IMR-90 (cell line): ENCODE measurements around the gene PTPN3. TPM values are rescaled to one million over a fixed set of nuclear protein-coding genes. Genes with fewer than 3 reads are reported as not detected.

Experiments used
- ATAC-seq: fragments of 200-7000 bp; cut with Tn5 transposase; 2 replicates; pipeline ENCODE4 v1.9.1; 2020; ENCODE audit warnings: low read depth, mild to moderate bottlenecking, moderate library complexity
- BruUV-seq: library from RNA; stranded (reverse); fragments of 400-500 nt; replicated peaks from 2 replicates; lab custom pipeline; 2021; lab: Mats Ljungman, UMichigan
- CTCF ChIA-PET: fragments of 300-600 bp; formaldehyde crosslinking; extraction: SDS; loops from one replicate; lab custom pipeline; 2021; ENCODE audit warnings: antibody characterized with exemption; lab: Yijun Ruan, JAX
- POLR2A ChIA-PET: fragments of 300-600 bp; sonication (Branson Sonifier 250); formaldehyde crosslinking; loops from one replicate; lab custom pipeline; 2022; ENCODE audit warnings: antibody characterized with exemption; ENCODE audit not compliant: unreplicated experiment; lab: Charles Lee
- DNase-seq: peaks from one replicate; pipeline ENCODE4 v3.0.0; 2013
- H2AFZ ChIP-seq: replicated peaks from 2 replicates; pipeline ENCODE3; 2013; ENCODE audit warnings: low read length, mild to moderate bottlenecking; ENCODE audit not compliant: poor library complexity
- H2AK5ac ChIP-seq: 2 replicates; pipeline ENCODE4 v1.6.1; 2013; ENCODE audit warnings: low read depth, low read length, inconsistent platforms
- H2AK9ac ChIP-seq: replicated peaks from 2 replicates; pipeline ENCODE3; 2013; ENCODE audit warnings: mild to moderate bottlenecking, low read depth, low read length, moderate library complexity; ENCODE audit not compliant: poor library complexity
- H2BK120ac ChIP-seq: 2 replicates; pipeline ENCODE4 v1.6.1; 2013; ENCODE audit warnings: low read depth, low read length, inconsistent platforms
- H2BK15ac ChIP-seq: 3 replicates; pipeline ENCODE4 v1.6.1; 2013; ENCODE audit warnings: low read depth, low read length, inconsistent platforms
- H2BK20ac ChIP-seq: 2 replicates; pipeline ENCODE4 v1.6.1; 2013; ENCODE audit warnings: low read depth, mild to moderate bottlenecking, inconsistent platforms, low read length, moderate library complexity
- H2BK5ac ChIP-seq: 2 replicates; pipeline ENCODE4 v1.6.1; 2013; ENCODE audit warnings: mild to moderate bottlenecking, low read depth, low read length, inconsistent platforms; ENCODE audit not compliant: poor library complexity, severe bottlenecking
- H3K14ac ChIP-seq: replicated peaks from 2 replicates; pipeline ENCODE4 v1.6.1; 2013; ENCODE audit warnings: low read depth, low read length, inconsistent platforms
- H3K18ac ChIP-seq: 2 replicates; pipeline ENCODE4 v1.6.1; 2013; ENCODE audit warnings: low read depth, low read length, control low read depth
- H3K23ac ChIP-seq: 2 replicates; pipeline ENCODE4 v1.6.1; 2013; ENCODE audit warnings: low read depth, low read length, inconsistent platforms
- H3K27ac ChIP-seq: 2 replicates; pipeline ENCODE4 v1.5.1; 2013; ENCODE audit warnings: mild to moderate bottlenecking, control low read depth, low read length; ENCODE audit not compliant: insufficient read depth
- H3K27me3 ChIP-seq: 2 replicates; pipeline ENCODE4 v1.6.1; 2013; ENCODE audit warnings: low read length; ENCODE audit not compliant: control insufficient read depth, insufficient read depth
- H3K36me3 ChIP-seq: 2 replicates; pipeline ENCODE4 v1.6.1; 2013; ENCODE audit warnings: low read length, mixed read lengths; ENCODE audit not compliant: control insufficient read depth, insufficient read depth
- H3K4ac ChIP-seq: 2 replicates; pipeline ENCODE4 v1.6.1; 2013; ENCODE audit warnings: low read depth, low read length, inconsistent platforms
- H3K4me1 ChIP-seq: 2 replicates; pipeline ENCODE4 v1.6.1; 2013; ENCODE audit warnings: low read length, mixed read lengths; ENCODE audit not compliant: control insufficient read depth, insufficient read depth
- H3K4me2 ChIP-seq: 2 replicates; pipeline ENCODE4 v1.6.1; 2013; ENCODE audit warnings: low read depth, mild to moderate bottlenecking, control low read depth, low read length, moderate library complexity
- H3K4me3 ChIP-seq: 2 replicates; pipeline ENCODE4 v1.5.1; 2013; ENCODE audit warnings: low read depth, mild to moderate bottlenecking, control low read depth, low read length, moderate library complexity; ENCODE audit not compliant: insufficient read depth
- H3K56ac ChIP-seq: 2 replicates; pipeline ENCODE4 v1.6.1; 2013; ENCODE audit warnings: low read length, inconsistent platforms; ENCODE audit not compliant: insufficient read depth; ENCODE audit errors: extremely low read depth
- H3K79me1 ChIP-seq, 2 experiments: 2 replicates each; pipeline ENCODE4 v1.6.1; 2013; ENCODE audit warnings: low read length in 2 of 2, inconsistent platforms in 1 of 2, low read depth in 1 of 2
- H3K9ac ChIP-seq: 2 replicates; pipeline ENCODE4 v1.6.1; 2013; ENCODE audit warnings: low read depth, low read length, control low read depth
- H3K9me1 ChIP-seq: 2 replicates; pipeline ENCODE4 v1.6.1; 2013; ENCODE audit warnings: low read length, inconsistent platforms; ENCODE audit not compliant: insufficient read depth
- H3K9me3 ChIP-seq: 2 replicates; pipeline ENCODE4 v1.6.1; 2013; ENCODE audit warnings: low read length; ENCODE audit not compliant: control insufficient read depth, insufficient read depth
- H4K20me1 ChIP-seq: 2 replicates; pipeline ENCODE4 v1.6.1; 2013; ENCODE audit warnings: low read length, inconsistent platforms; ENCODE audit not compliant: insufficient read depth
- H4K5ac ChIP-seq: 2 replicates; pipeline ENCODE4 v1.6.1; 2013; ENCODE audit warnings: mild to moderate bottlenecking, low read depth, low read length, control low read depth
- H4K8ac ChIP-seq, 2 experiments: 2 replicates each; pipeline ENCODE4 v1.6.1; 2013; ENCODE audit warnings: low read depth in 2 of 2, low read length in 2 of 2, control low read depth in 1 of 2, inconsistent platforms in 1 of 2
- H4K91ac ChIP-seq: 2 replicates; pipeline ENCODE4 v1.6.1; 2013; ENCODE audit warnings: low read depth, low read length, inconsistent platforms; ENCODE audit not compliant: insufficient read depth
- CHD1 ChIP-seq: IDR thresholded peaks from 2 replicates; pipeline ENCODE4 v1.6.1; 2012; ENCODE audit warnings: low read depth, low read length, improper control_type of control experiment
- MAZ ChIP-seq: IDR thresholded peaks from 2 replicates; pipeline ENCODE4 v1.6.1; 2012; ENCODE audit warnings: low read depth, mild to moderate bottlenecking, low read length, improper control_type of control experiment, moderate library complexity, borderline replicate concordance
- MXI1 ChIP-seq: IDR thresholded peaks from 2 replicates; pipeline ENCODE4 v1.6.1; 2012; ENCODE audit warnings: low read depth, mild to moderate bottlenecking, low read length, moderate library complexity, borderline replicate concordance
- USF2 ChIP-seq: fragments of 150-350 bp; IDR thresholded peaks from 2 replicates; pipeline ENCODE4 v1.6.1; 2017; ENCODE audit warnings: mild to moderate bottlenecking, antibody characterized with exemption, low read length, low read depth
- WGBS, 2 experiments: methylation state at CpG; one replicate each; pipeline versions ENCODE4 v1.1.5 to v1.1.7; 2013; ENCODE audit warnings: missing lambda C conversion rate in 2 of 2; ENCODE audit not compliant: insufficient read length in 1 of 2; ENCODE audit errors: extremely low coverage in 2 of 2; 5-methylcytosine and 5-hydroxymethylcytosine counted together
- dilution Hi-C: fragments of 300-500 bp; cut with HindIII; formaldehyde crosslinking; loops from one replicate; pipeline ENCODE4 v1.14.3; 2018; ENCODE audit warnings: low sequenced_read_pairs; ENCODE audit not compliant: unreplicated experiment
- in situ Hi-C: fragments of 300-500 bp; cut with MboI; formaldehyde crosslinking; loops from 3 replicates; pipeline ENCODE4 v1.14.3; 2019; ENCODE audit warnings: low sequenced_read_pairs, inconsistent platforms, mixed read lengths
- intact Hi-C: fragments of 100-400 bp; cut with micrococcal nuclease; formaldehyde crosslinking; loops from 2 replicates; pipeline ENCODE4 v1.10.0; 2022
- polyA plus RNA-seq, 3 experiments: library from polyadenylated mRNA; depleted of rRNA; stranded (reverse); fragments of >200 nt; gene quantifications; 2 replicates each; pipeline ENCODE4 v1.2.3, GENCODE V29; 2012; ENCODE audit warnings: low replicate concordance in 1 of 3
- total RNA-seq: library from RNA; depleted of rRNA; stranded (reverse); fragments of >200 nt; gene quantifications from 2 replicates; pipeline ENCODE4 v1.2.3, GENCODE V29; 2012
- TF ChIP-seq, protein P1 (sequence below): conservative IDR thresholded peaks from 2 replicates; pipeline ENCODE4 v1.5.1; 2012; ENCODE audit warnings: mild to moderate bottlenecking, low read depth, low read length, improper control_type of control experiment

Gene PTPN3
- total and polyA plus RNA-seq, 2 of the 4 experiments (the other 2 are of a cell fraction) = 0.72 to 0.89 TPM

DNA sequence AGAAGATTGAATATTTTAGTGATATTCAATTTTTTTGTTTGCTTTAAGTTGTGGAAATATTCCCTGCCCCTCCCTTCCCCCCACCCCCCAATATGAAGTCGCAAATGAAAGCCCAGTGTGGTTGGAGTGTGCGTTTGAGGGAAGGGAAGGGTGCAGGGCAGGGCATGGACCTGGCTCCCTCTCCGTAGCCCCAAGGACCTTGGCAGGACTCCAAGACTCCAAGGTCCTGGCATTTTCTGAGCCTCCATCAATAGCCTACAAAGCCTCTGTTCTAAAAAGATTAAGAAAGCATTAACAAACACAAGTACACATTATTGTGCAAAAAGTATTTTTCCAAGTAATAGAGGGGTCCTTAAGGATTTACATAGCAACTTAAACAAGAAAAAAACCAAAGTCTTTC, 38.8 kb upstream of the PTPN3 start:
- Histone ChIP-seq H2BK20ac (no peak overlapping the region), H3K14ac (no peak overlapping the region), H3K18ac (no peak overlapping the region), H3K56ac (no peak overlapping the region), H4K8ac (no peak overlapping the region), H3K79me1 (no peaks in the 10 kb centered on the region), H3K23ac (no peak overlapping the region), H3K4me1 (no peaks in the 10 kb centered on the region), H2BK15ac (no peak overlapping the region), H2AFZ (no peak overlapping the region), H3K27ac (no peak overlapping the region), H3K9me1 (no peaks in the 10 kb centered on the region), H4K5ac (no peak overlapping the region), H2AK9ac (no peak overlapping the region), H3K4ac (no peak overlapping the region), H3K9me3 (no peaks in the 10 kb centered on the region), H3K27me3 (peaks cover 19% of the 10 kb centered on the region), H2BK5ac (no peak overlapping the region), H4K91ac (no peak overlapping the region), H2BK120ac (no peak overlapping the region), H3K4me2 (no peak overlapping the region), H4K20me1 (no peaks in the 10 kb centered on the region), H2AK5ac (no peak overlapping the region), H3K4me3 (no peak overlapping the region), H3K36me3 (no peaks in the 10 kb centered on the region), H3K9ac (no peak overlapping the region)
- CTCF ChIA-PET = no interaction called here
- no peak for TF ChIP-seq USF2
- no peak for TF ChIP-seq CHD1
- TF ChIP-seq, protein P1, sequence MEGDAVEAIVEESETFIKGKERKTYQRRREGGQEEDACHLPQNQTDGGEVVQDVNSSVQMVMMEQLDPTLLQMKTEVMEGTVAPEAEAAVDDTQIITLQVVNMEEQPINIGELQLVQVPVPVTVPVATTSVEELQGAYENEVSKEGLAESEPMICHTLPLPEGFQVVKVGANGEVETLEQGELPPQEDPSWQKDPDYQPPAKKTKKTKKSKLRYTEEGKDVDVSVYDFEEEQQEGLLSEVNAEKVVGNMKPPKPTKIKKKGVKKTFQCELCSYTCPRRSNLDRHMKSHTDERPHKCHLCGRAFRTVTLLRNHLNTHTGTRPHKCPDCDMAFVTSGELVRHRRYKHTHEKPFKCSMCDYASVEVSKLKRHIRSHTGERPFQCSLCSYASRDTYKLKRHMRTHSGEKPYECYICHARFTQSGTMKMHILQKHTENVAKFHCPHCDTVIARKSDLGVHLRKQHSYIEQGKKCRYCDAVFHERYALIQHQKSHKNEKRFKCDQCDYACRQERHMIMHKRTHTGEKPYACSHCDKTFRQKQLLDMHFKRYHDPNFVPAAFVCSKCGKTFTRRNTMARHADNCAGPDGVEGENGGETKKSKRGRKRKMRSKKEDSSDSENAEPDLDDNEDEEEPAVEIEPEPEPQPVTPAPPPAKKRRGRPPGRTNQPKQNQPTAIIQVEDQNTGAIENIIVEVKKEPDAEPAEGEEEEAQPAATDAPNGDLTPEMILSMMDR = no peak
- no peak for TF ChIP-seq MXI1
- no peak for TF ChIP-seq MAZ
- DNase-seq (no peak), ATAC-seq (no peak)
- intact Hi-C loops = no loop called here
- POLR2A ChIA-PET = no interaction called here
- in situ Hi-C loops = no loop called here
- no TSS peak for BruUV-seq
- dilution Hi-C loops = no loop called here
- no CpG with 5 or more reads among the region's 3 CpGs for WGBS, 2 experiments
